ENCODE results near the gene TLR7. TPM values are rescaled to one million over a fixed set of nuclear protein-coding genes. Genes with fewer than 3 reads are reported as not detected.

Gene TLR7
- total and polyA plus RNA-seq, 11 donors: 0.04 to 6.7 (median 0.47) TPM; not detected in 1

- TF ChIP-seq POLR2A (IDR thresholded peaks at IDR 0.05) (no peak), CTCF (IDR thresholded peaks at IDR 0.05) (no peak)
- H3K27me3 ChIP-seq: peaks cover 0 to 36% (median 0%) of the 10 kb centered on the region in 9 donors
- H3K27ac ChIP-seq: no peak overlapping the region
- DNase-seq: no peak
- H3K9me3 ChIP-seq: no peaks in the 10 kb centered on the region
- no peaks in the 10 kb centered on the region for H3K36me3 ChIP-seq
- WGBS, 4 donors: 77 to 88% (median 83%) methylated on average over 1 of the region's 1 CpG
- H3K4me1 ChIP-seq: no peaks in the 10 kb centered on the region
- intact Hi-C loops (cut with DNase I): no loop called here
- ATAC-seq: no peak
- H3K4me3 ChIP-seq: no peak overlapping the region
These were observed 70.1 kb downstream of the TLR7 start for GRCh38 chrX:12936947-12937346.

Other genes with a start within 250 kb of the TLR7 start
- 10 to 100 TPM in 2 of 9 donors, 1 to 10 TPM in 7; 1.8 to 21.9 (median 3.6) TPM for gene PRPS2, start 75.7 kb upstream of the TLR7 start, total RNA-seq
- 1 to 10 TPM; 1.7 to 3.7 TPM for gene PRPS2, start 75.7 kb upstream of the TLR7 start, polyA plus RNA-seq
- gene TLR8, start 39.5 kb downstream of the TLR7 start, total RNA-seq: 1 to 10 TPM in 3 of 9 donors, under 1 TPM in 6; 0.19 to 9.7 (median 0.58) TPM
- under 1 TPM; 0.04 to 0.35 TPM for gene TLR8, start 39.5 kb downstream of the TLR7 start, polyA plus RNA-seq
- gene TMSB4X, start 108.0 kb downstream of the TLR7 start, total RNA-seq: 1,000 to 10,000 TPM in 4 of 9 donors, 100 to 1,000 TPM in 5; 689 to 3,543 (median 935) TPM
- 1,000 to 10,000 TPM; 1,893 to 1,976 TPM for gene TMSB4X, start 108.0 kb downstream of the TLR7 start, polyA plus RNA-seq
- gene FAM9C, start 177.5 kb downstream of the TLR7 start, total RNA-seq: 1 to 10 TPM in 1 of 9 donors, under 1 TPM in 5, not detected in 3; 0.20 to 2.6 (median 0.34) TPM
- not detected for gene FAM9C, start 177.5 kb downstream of the TLR7 start, polyA plus RNA-seq

All from heart left ventricle (tissue), 16 donors.